ENCODE results near the gene ACAP3. TPM values are rescaled to one million over a fixed set of nuclear protein-coding genes. Genes with fewer than 3 reads are reported as not detected.

The ACAP3 gene
- total RNA-seq, 1 experiment from 2014 or later, result 42.2 TPM

DNA sequence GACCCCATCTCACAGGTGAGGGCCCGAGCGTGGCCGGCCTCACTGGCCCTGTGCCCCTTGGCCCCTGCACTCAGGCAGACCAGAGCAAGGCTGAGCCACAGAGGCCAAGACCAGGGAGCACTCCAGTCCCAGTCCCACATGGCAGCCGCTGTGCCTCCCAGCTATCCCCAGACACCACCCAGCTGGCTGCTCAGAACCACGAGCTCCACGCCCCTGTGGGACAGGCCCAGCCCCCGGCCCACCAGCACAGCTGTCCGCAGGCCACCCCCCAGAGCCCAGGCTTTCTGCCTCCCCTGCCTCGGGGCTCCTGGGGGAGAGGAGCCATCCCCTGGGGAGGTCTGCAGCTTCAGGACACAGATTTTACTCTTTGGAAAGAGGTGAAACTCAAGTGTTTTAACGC is 52.1 kb downstream of the ACAP3 start (continued):
- TF ChIP-seq, protein P1, sequence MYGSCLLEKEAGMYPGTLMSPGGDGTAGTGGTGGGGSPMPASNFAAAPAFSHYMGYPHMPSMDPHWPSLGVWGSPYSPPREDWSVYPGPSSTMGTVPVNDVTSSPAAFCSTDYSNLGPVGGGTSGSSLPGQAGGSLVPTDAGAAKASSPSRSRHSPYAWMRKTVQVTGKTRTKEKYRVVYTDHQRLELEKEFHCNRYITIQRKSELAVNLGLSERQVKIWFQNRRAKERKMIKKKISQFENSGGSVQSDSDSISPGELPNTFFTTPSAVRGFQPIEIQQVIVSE (CRISPR knock-in tag; IDR thresholded peaks at IDR 0.05; ENCODE audit: borderline replicate concordance), result no peak
- TF ChIP-seq NFE2L1 (CRISPR knock-in tag; IDR thresholded peaks at IDR 0.05), result no peak
- TF ChIP-seq PREB (CRISPR knock-in tag; IDR thresholded peaks at IDR 0.05; ENCODE audit: borderline replicate concordance), result no peak
- TF ChIP-seq ZBTB21 (CRISPR knock-in tag; IDR thresholded peaks at IDR 0.05; ENCODE audit: borderline replicate concordance), result no peak
- TF ChIP-seq EMX1 (CRISPR knock-in tag; IDR thresholded peaks at IDR 0.05), result no peak
- TF ChIP-seq ZNF671 (CRISPR knock-in tag; IDR thresholded peaks at IDR 0.05), result no peak
- TF ChIP-seq ZNF423 (CRISPR knock-in tag; IDR thresholded peaks at IDR 0.05), result no peak
- no peak for TF ChIP-seq CBFB (CRISPR knock-in tag; IDR thresholded peaks at IDR 0.05; ENCODE audit: low read depth)

DNA sequence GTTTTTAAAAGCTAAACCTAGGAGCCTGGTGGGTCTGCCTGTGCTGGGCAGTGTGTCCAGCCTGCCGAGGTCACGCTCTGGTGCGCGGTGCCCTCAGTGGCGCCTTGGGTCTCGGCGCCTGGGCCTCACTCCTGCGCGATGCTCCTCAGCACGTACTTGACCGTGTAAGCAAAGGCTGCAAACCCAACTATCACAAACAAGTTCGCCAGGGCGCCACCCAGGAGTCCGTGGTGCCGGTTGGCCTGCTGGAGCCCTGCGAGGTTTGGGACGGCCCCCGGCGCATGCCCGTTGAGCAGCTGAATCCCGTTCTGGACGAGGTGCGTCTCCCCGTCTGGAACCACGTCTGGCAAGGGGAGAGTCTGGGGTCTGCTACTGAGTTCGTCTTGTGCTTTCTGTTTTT is 52.7 kb downstream of the ACAP3 start:
- DNase-seq (ENCODE audit: low spot score), result no peak
- Mint-ChIP-seq H3K9me3 (no peaks in the 10 kb centered on the region), H3K4me3 (no peak overlapping the region), H3K27ac (no peak overlapping the region), H3K4me1 (peaks cover 15% of the 10 kb centered on the region), H3K27me3 (ENCODE audit: low read depth) (no peaks in the 10 kb centered on the region), H3K36me3 (peaks cover 50% of the 10 kb centered on the region)
- no peak for ATAC-seq
- CTCF ChIA-PET, result no interaction called here
- TF ChIP-seq ARID4B (CRISPR knock-in tag; IDR thresholded peaks at IDR 0.05; ENCODE audit: borderline replicate concordance), result no peak
- TF ChIP-seq SOX15 (CRISPR knock-in tag; IDR thresholded peaks at IDR 0.05), result no peak
- TF ChIP-seq NR3C1 (CRISPR knock-in tag; conservative IDR thresholded peaks at IDR 0.05; ENCODE audit: low read depth), result no peak
- no peak for TF ChIP-seq ZNF423 (CRISPR knock-in tag; IDR thresholded peaks at IDR 0.05)
- no peak for TF ChIP-seq GABPB1 (CRISPR knock-in tag; IDR thresholded peaks at IDR 0.05)
- no peak for TF ChIP-seq USF2 (CRISPR knock-in tag; IDR thresholded peaks at IDR 0.05)
- TF ChIP-seq SMAD3 (CRISPR knock-in tag; IDR thresholded peaks at IDR 0.05; ENCODE audit: borderline replicate concordance), result no peak
- no peak for TF ChIP-seq TEAD1 (CRISPR knock-in tag; IDR thresholded peaks at IDR 0.05)
- no peak for TF ChIP-seq ATF1 (CRISPR knock-in tag; IDR thresholded peaks at IDR 0.05)
- no peak for TF ChIP-seq TCF7 (CRISPR knock-in tag; IDR thresholded peaks at IDR 0.05; ENCODE audit: low read depth)
- no peak for TF ChIP-seq OVOL2 (CRISPR knock-in tag; IDR thresholded peaks at IDR 0.05; ENCODE audit: borderline replicate concordance)
- TF ChIP-seq ELF4 (CRISPR knock-in tag; IDR thresholded peaks at IDR 0.05; ENCODE audit: low read depth), result no peak
- POLR2A ChIA-PET, result no interaction called here

- Mint-ChIP-seq H3K4me3 (no peak overlapping the region), H3K36me3 (peaks cover 46% of the 10 kb centered on the region), H3K27me3 (ENCODE audit: low read depth) (no peaks in the 10 kb centered on the region), H3K4me1 (peaks cover 12% of the 10 kb centered on the region), H3K27ac (no peak overlapping the region), H3K9me3 (no peaks in the 10 kb centered on the region)
- ChIA-PET POLR2A (no interaction called here), CTCF (no interaction called here)
- DNase-seq (ENCODE audit: low spot score) (no peak), ATAC-seq (no peak)
- TF ChIP-seq, protein P2, sequence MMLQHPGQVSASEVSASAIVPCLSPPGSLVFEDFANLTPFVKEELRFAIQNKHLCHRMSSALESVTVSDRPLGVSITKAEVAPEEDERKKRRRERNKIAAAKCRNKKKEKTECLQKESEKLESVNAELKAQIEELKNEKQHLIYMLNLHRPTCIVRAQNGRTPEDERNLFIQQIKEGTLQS (CRISPR knock-in tag; conservative IDR thresholded peaks at IDR 0.05), result no peak
- TF ChIP-seq ZNF425 (CRISPR knock-in tag; conservative IDR thresholded peaks at IDR 0.05) (no peak), CREB1 (CRISPR knock-in tag; IDR thresholded peaks at IDR 0.05) (no peak), NFATC4 (CRISPR knock-in tag; IDR thresholded peaks at IDR 0.05) (no peak), CREM (CRISPR knock-in tag; IDR thresholded peaks at IDR 0.05) (no peak)
Measured at GRCh38 chr1:1254667-1254998, 53.1 kb downstream of the ACAP3 start.

Measured in WTC11 (cell line).